IPS-18c (cell line): ENCODE measurements around the gene SLC41A1.
"Not testable (repeated sequence)": the region's sequence is repeated elsewhere in the genome, so short reads cannot be mapped to it uniquely, and the experiment has no call there.

ENCODE experiments used
- H3K4me3 ChIP-seq: 2 replicates; pipeline ENCODE4 v1.7.0; 2013; ENCODE audit warnings: low read depth, mild to moderate bottlenecking, low read length, moderate library complexity; ENCODE audit not compliant: insufficient read depth
- H3K9me3 ChIP-seq: one replicate; pipeline ENCODE4 v1.6.1; 2013; ENCODE audit warnings: mild to moderate bottlenecking, low read length, moderate library complexity; ENCODE audit not compliant: control insufficient read depth, insufficient read depth

Gene SLC41A1

GRCh38 chr1:205826016-205826806 is 13.2 kb upstream of the SLC41A1 start:
- peaks cover 3% of the 10 kb centered on the region for H3K9me3 ChIP-seq
- no peak overlapping the region for H3K4me3 ChIP-seq

GRCh38 chr1:205824180-205824579 is 11.2 kb upstream of the SLC41A1 start:
- peaks cover 3% of the 10 kb centered on the region for H3K9me3 ChIP-seq
- no peak overlapping the region for H3K4me3 ChIP-seq

GRCh38 chr1:205823260-205823659 is 10.3 kb upstream of the SLC41A1 start:
- not testable (repeated sequence) for H3K4me3 ChIP-seq, H3K9me3 ChIP-seq

- Histone ChIP-seq H3K4me3 (no peak overlapping the region), H3K9me3 (no peaks in the 10 kb centered on the region)
Observed at GRCh38 chr1:205822397-205822796, 9.4 kb upstream of the SLC41A1 start.

GRCh38 chr1:205817988-205818387 is 5.0 kb upstream of the SLC41A1 start:
- H3K4me3 ChIP-seq, result no peak overlapping the region
- H3K9me3 ChIP-seq, result no peaks in the 10 kb centered on the region

GRCh38 chr1:205817364-205817763 is 4.4 kb upstream of the SLC41A1 start:
- no peak overlapping the region for H3K4me3 ChIP-seq
- no peaks in the 10 kb centered on the region for H3K9me3 ChIP-seq

- no peaks in the 10 kb centered on the region for H3K9me3 ChIP-seq
- H3K4me3 ChIP-seq, result peak overlapping the region; percentile 93
Observed at GRCh38 chr1:205813755-205814058, 709 bp upstream of the SLC41A1 start.

- H3K4me3 ChIP-seq, result peak overlapping the region; percentile 93
Observed at GRCh38 chr1:205812271-205812877, 624 bp downstream of the SLC41A1 start.

GRCh38 chr1:205811660-205812059 is 1.3 kb downstream of the SLC41A1 start:
- Histone ChIP-seq H3K4me3 (peak overlapping the region; percentile 93; the same call in 1 of the 2 replicates), H3K9me3 (no peaks in the 10 kb centered on the region)

More at GRCh38 chr1:205812271-205812877, 624 bp downstream of the SLC41A1 start:
- H3K9me3 ChIP-seq, result no peaks in the 10 kb centered on the region

- H3K4me3 ChIP-seq, result no peak overlapping the region
- peaks cover 2% of the 10 kb centered on the region for H3K9me3 ChIP-seq
Observed at GRCh38 chr1:205810448-205811157, 2.4 kb downstream of the SLC41A1 start.

- no peak overlapping the region for H3K4me3 ChIP-seq
- H3K9me3 ChIP-seq, result peaks cover 2% of the 10 kb centered on the region
Observed at GRCh38 chr1:205809942-205810345, 3.1 kb downstream of the SLC41A1 start.

- Histone ChIP-seq H3K9me3 (peaks cover 2% of the 10 kb centered on the region), H3K4me3 (no peak overlapping the region)
Observed at GRCh38 chr1:205809469-205809868, 3.5 kb downstream of the SLC41A1 start.

GRCh38 chr1:205805082-205805711 is 7.8 kb downstream of the SLC41A1 start:
- Histone ChIP-seq H3K4me3 (no peak overlapping the region), H3K9me3 (peaks cover 2% of the 10 kb centered on the region)

GRCh38 chr1:205804605-205805004 is 8.4 kb downstream of the SLC41A1 start:
- H3K9me3 ChIP-seq, result peaks cover 2% of the 10 kb centered on the region
- no peak overlapping the region for H3K4me3 ChIP-seq

- Histone ChIP-seq H3K4me3 (no peak overlapping the region), H3K9me3 (peaks cover 2% of the 10 kb centered on the region)
Observed at GRCh38 chr1:205803986-205804385, 9.0 kb downstream of the SLC41A1 start.

- Histone ChIP-seq H3K9me3 (peaks cover 2% of the 10 kb centered on the region), H3K4me3 (no peak overlapping the region)
Observed at GRCh38 chr1:205802060-205802459, 10.9 kb downstream of the SLC41A1 start.

GRCh38 chr1:205800981-205801703 is 11.9 kb downstream of the SLC41A1 start:
- Histone ChIP-seq H3K9me3 (no peaks in the 10 kb centered on the region), H3K4me3 (no peak overlapping the region)
